ENCODE measurements around the gene CCDC7. TPM values are rescaled to one million over a fixed set of nuclear protein-coding genes. Genes with fewer than 3 reads are reported as not detected.
A peak's percentile ranks its signal among the peaks of the same experiment; 100 is the strongest.

The CCDC7 gene
- total RNA-seq, 1 experiment from 2014 or later = 4.0 TPM

- TF ChIP-seq ZBTB33 (IDR thresholded peaks at IDR 0.05; ENCODE audit: extremely low read depth, insufficient replicate concordance, low read length) = no peak
- TF ChIP-seq EZH2phosphoT487 (IDR thresholded peaks at IDR 0.05; ENCODE audit: borderline replicate concordance) = no peak
These were observed 347.1 kb downstream of the CCDC7 start (continued) for GRCh38 chr10:32793033-32793432.

- Histone ChIP-seq H3K9me2 (ENCODE audit: insufficient read depth) (no peaks in the 10 kb centered on the region), H3K9ac (ENCODE audit: low read length) (no peak overlapping the region), H3K4me2 (ENCODE audit: low read length) (no peak overlapping the region), H3K4me1 (ENCODE audit: control insufficient read depth in 1 of 2, insufficient read depth in 2 of 2, low read length in 2 of 2) (no peaks in the 10 kb centered on the region), H3K27me3 (ENCODE audit: insufficient read depth, low read length) (no peaks in the 10 kb centered on the region), H4K20me1 (ENCODE audit: insufficient read depth) (no peaks in the 10 kb centered on the region), H3K27ac (ENCODE audit: low read depth, low read length) (no peak overlapping the region), H3K4me3 (replicated peaks in 1 of 2; ENCODE audit: low read depth in 1 of 2, low read length in 2 of 2) (no peak overlapping the region), H3K9me3 (ENCODE audit: control insufficient read depth in 1 of 2, insufficient read depth in 1 of 2, low read depth in 1 of 2, low read length in 2 of 2) (no peaks in the 10 kb centered on the region), H2AFZ (ENCODE audit: low read depth, low read length, poor library complexity, severe bottlenecking) (peak overlapping the region; percentile 67), H3K79me2 (ENCODE audit: insufficient read depth, low read length) (no peaks in the 10 kb centered on the region), H3K36me3 (ENCODE audit: control insufficient read depth in 1 of 2, insufficient read depth in 2 of 2, low read length in 2 of 2) (no peaks in the 10 kb centered on the region)
- ChIA-PET RAD21 (ENCODE audit: low non-redundant PET in 1 of 2, low total read pairs in 2 of 2, uncharacterized antibody in 2 of 2, unreplicated experiment in 2 of 2) (interaction anchor here (1.0 to 2.1 kb wide), 2 partner anchors 213 to 214 kb away, joined by 3 to 6 read pairs; no protein-coding TSS in a partner anchor), CTCF (interaction anchor here (0.6 to 2.6 kb wide), 3 partner anchors 57 to 215 kb away, joined by 3 to 18 read pairs (median 4); no protein-coding TSS in a partner anchor), POLR2A (no interaction called here)
- peak; percentile 61 for ATAC-seq
- no TSS peak for BruUV-seq (replicated peaks)
- TF ChIP-seq, protein P1, sequence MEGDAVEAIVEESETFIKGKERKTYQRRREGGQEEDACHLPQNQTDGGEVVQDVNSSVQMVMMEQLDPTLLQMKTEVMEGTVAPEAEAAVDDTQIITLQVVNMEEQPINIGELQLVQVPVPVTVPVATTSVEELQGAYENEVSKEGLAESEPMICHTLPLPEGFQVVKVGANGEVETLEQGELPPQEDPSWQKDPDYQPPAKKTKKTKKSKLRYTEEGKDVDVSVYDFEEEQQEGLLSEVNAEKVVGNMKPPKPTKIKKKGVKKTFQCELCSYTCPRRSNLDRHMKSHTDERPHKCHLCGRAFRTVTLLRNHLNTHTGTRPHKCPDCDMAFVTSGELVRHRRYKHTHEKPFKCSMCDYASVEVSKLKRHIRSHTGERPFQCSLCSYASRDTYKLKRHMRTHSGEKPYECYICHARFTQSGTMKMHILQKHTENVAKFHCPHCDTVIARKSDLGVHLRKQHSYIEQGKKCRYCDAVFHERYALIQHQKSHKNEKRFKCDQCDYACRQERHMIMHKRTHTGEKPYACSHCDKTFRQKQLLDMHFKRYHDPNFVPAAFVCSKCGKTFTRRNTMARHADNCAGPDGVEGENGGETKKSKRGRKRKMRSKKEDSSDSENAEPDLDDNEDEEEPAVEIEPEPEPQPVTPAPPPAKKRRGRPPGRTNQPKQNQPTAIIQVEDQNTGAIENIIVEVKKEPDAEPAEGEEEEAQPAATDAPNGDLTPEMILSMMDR (IDR thresholded peaks at IDR 0.05 in 2 of 3, conservative IDR thresholded peaks at IDR 0.05 in 1 of 3; ENCODE audit: borderline replicate concordance in 1 of 3, insufficient read depth in 1 of 3, low read depth in 2 of 3, low read length in 2 of 3) = peak; percentile 59 to 82 (median 80); a peak in 5 of 6 replicates
- TF ChIP-seq POLR2AphosphoS5 (IDR thresholded peaks at IDR 0.05; ENCODE audit: low read depth, low read length) (no peak), RAD21 (IDR thresholded peaks at IDR 0.05; ENCODE audit: low read depth) (peak; percentile 94)
- intact Hi-C loops (cut with micrococcal nuclease) = loop anchor here (1.0 to 2.0 kb wide), 3 partner anchors 213 to 361 kb away; no protein-coding TSS in a partner anchor
- DNase-seq (ENCODE audit: low read depth, low spot score) = peak; percentile 16
These were observed 349.8 kb downstream of the CCDC7 start for GRCh38 chr10:32795598-32796183.
